Osteocyte (in vitro differentiated cells): Measurements from ENCODE around the gene HUNK. TPM values are rescaled to one million over a fixed set of nuclear protein-coding genes. Genes with fewer than 3 reads are reported as not detected.

Source experiments
- DNase-seq: peaks from one replicate; pipeline ENCODE4 v3.0.0; 2021; ENCODE audit warnings: mixed read lengths; ENCODE audit not compliant: unreplicated experiment; ENCODE audit errors: extremely low spot score
- H3K27ac Mint-ChIP-seq: one replicate; pipeline ENCODE4 v1.8.0; 2021; ENCODE audit warnings: mild to moderate bottlenecking, mixed read lengths; ENCODE audit not compliant: unreplicated experiment
- H3K27me3 Mint-ChIP-seq: one replicate; pipeline ENCODE4 v1.8.0; 2021; ENCODE audit warnings: mixed read lengths; ENCODE audit not compliant: unreplicated experiment
- H3K36me3 Mint-ChIP-seq: one replicate; pipeline ENCODE4 v1.8.0; 2021; ENCODE audit warnings: mixed read lengths; ENCODE audit not compliant: unreplicated experiment
- H3K4me1 Mint-ChIP-seq: one replicate; pipeline ENCODE4 v1.8.0; 2021; ENCODE audit warnings: mixed read lengths; ENCODE audit not compliant: unreplicated experiment
- H3K4me3 Mint-ChIP-seq: one replicate; pipeline ENCODE4 v1.8.0; 2021; ENCODE audit warnings: mild to moderate bottlenecking, moderate library complexity, mixed read lengths; ENCODE audit not compliant: unreplicated experiment
- H3K9me3 Mint-ChIP-seq: one replicate; pipeline ENCODE4 v1.8.0; 2021; ENCODE audit warnings: mixed read lengths; ENCODE audit not compliant: unreplicated experiment
- total RNA-seq: library from RNA; stranded (reverse); gene quantifications from 2 replicates; pipeline ENCODE4 v1.2.1, GENCODE V29; 2021
- TF ChIP-seq, protein P1 (sequence below): fragments of 200-600 bp; sonication (generic); IDR thresholded peaks from 2 replicates; pipeline ENCODE4 v1.5.0; 2021; ENCODE audit warnings: antibody characterized with exemption, mild to moderate bottlenecking, moderate library complexity

The HUNK gene
- total RNA-seq, 1 donor from 2014 or later: 0.83 TPM

DNA sequence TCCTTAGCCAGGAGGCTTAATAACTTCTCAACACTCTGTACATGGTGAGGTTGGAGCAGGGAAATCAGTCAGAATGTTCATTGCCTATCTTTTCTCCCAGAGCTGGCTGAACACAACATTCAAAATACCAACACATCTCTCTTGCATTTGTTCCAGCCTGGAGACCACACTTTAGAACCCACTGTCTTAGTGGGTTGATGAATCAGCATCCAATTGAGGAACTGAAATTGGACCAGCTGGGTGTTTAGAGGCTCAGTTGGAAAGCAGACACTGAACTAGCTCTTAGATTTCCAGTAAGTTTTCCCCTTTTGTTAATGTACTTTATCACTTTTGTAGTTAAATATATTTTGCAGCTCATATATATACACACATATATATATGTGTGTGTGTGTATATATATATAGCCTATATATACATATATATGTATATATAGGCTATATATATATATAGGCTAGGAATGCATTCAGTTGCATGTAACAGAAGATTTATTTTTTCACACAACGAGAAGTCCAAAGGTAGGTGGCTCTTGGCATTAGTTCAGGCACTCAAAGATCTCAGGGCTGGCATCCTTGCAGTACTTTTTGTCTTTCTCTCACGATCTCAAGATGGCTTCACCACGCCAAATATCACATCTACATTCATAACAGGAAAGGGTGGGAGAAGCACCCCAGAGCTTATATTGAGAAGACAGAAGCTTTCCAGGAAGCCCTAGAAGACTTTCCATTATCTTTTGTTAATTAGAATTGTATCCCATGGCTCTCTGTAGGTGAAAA lies 35.0 kb upstream of the HUNK start:
- Mint-ChIP-seq H3K36me3 (no peaks in the 10 kb centered on the region), H3K4me1 (no peaks in the 10 kb centered on the region), H3K9me3 (no peaks in the 10 kb centered on the region), H3K4me3 (no peak overlapping the region), H3K27ac (no peak overlapping the region), H3K27me3 (peaks cover 46% of the 10 kb centered on the region)
- DNase-seq: no peak
- TF ChIP-seq, protein P1, sequence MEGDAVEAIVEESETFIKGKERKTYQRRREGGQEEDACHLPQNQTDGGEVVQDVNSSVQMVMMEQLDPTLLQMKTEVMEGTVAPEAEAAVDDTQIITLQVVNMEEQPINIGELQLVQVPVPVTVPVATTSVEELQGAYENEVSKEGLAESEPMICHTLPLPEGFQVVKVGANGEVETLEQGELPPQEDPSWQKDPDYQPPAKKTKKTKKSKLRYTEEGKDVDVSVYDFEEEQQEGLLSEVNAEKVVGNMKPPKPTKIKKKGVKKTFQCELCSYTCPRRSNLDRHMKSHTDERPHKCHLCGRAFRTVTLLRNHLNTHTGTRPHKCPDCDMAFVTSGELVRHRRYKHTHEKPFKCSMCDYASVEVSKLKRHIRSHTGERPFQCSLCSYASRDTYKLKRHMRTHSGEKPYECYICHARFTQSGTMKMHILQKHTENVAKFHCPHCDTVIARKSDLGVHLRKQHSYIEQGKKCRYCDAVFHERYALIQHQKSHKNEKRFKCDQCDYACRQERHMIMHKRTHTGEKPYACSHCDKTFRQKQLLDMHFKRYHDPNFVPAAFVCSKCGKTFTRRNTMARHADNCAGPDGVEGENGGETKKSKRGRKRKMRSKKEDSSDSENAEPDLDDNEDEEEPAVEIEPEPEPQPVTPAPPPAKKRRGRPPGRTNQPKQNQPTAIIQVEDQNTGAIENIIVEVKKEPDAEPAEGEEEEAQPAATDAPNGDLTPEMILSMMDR: no peak

DNA sequence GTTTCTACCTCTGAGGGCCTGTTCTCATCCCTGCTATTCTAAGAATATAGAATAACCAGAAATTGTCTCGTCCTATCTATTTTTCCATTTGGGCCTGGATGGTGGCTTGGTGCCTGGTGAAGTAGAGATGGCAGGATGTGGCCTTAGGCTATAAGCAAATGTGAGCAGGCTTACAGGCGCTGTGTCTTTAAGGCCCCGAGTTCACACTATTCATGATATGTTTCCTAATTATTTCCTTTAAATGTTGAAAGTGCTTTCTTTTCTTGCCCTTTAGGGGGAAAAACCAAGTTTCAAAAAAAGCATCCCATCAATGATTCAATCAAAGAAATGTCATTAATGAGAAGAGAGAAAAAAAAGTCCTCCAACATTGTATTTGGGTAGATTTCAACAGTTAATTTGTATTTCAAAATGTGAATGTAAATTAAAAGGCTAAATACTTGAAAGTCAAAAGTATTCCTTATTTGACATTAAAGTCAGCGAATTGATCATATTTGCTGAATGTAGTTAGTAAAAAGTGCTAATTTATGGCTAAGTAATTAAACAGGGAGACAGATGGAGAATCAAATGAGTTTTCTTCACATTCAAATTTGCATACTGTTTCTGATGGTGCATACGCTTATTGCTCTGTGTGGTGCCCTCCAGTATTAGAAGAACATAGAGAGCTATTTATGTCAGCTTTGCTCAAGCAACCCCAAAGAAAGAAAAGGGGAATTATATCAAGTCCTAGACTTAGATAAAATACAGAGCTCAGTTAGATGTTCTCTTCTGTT lies 34.0 kb upstream of the HUNK start:
- H3K27me3 Mint-ChIP-seq: peaks cover 47% of the 10 kb centered on the region
- no peak overlapping the region for H3K4me3 Mint-ChIP-seq
- TF ChIP-seq, protein P1: no peak
- no peak overlapping the region for H3K27ac Mint-ChIP-seq
- no peaks in the 10 kb centered on the region for H3K36me3 Mint-ChIP-seq
- DNase-seq: no peak
- no peaks in the 10 kb centered on the region for H3K4me1 Mint-ChIP-seq
- no peaks in the 10 kb centered on the region for H3K9me3 Mint-ChIP-seq

DNA sequence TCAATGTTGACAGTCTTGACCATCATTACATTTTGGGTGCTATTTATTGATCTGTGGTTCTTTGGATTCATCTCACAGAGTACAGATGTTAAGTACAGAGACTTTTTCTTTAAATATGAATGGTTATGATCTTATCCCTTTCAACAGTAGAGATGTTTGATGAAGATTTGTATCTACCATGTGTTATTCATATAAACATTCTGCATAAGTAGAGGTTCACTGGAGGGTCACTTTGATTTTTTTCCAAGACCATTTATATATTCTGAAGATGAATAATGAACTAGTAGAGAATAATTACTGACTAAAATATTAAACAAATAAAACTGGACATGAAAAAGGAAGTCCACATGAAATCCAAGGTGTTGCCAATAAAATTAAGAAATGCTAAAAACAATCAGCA lies 28.6 kb upstream of the HUNK start:
- Mint-ChIP-seq H3K4me1 (no peaks in the 10 kb centered on the region), H3K27ac (no peak overlapping the region), H3K27me3 (peaks cover 22% of the 10 kb centered on the region), H3K36me3 (no peaks in the 10 kb centered on the region), H3K4me3 (no peak overlapping the region), H3K9me3 (no peaks in the 10 kb centered on the region)
- no peak for DNase-seq
- TF ChIP-seq, protein P1: no peak

DNA sequence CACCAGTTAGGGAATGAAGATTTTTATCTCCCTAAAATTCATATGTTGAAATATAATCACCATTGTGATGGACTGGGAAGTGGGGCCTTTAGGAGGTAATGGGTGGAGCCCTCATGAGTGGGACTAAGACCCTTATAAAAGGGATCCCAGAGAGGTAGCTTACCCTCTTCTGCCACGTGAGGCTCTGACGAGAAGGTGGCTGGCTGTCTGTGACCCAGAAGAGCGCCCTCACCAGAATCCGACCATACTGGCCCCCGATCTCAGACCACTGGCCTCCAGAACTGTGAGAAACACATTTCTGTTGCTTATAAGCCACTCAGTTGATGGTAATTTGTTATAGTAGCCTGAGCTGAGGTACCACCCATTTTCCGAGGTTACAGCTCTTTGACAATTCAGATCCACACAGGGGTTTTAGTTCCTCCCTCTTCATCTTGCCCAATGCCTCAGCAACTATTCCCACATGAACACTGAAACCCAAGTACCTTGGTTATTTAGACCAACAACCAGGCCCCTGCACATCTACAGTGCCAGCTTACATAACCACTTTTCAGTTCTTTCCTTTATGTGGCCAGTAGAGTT lies 27.6 kb upstream of the HUNK start:
- no peak for DNase-seq
- no peaks in the 10 kb centered on the region for H3K4me1 Mint-ChIP-seq
- no peaks in the 10 kb centered on the region for H3K9me3 Mint-ChIP-seq
- TF ChIP-seq, protein P1: no peak
- no peak overlapping the region for H3K27ac Mint-ChIP-seq
- peaks cover 16% of the 10 kb centered on the region for H3K27me3 Mint-ChIP-seq
- H3K36me3 Mint-ChIP-seq: no peaks in the 10 kb centered on the region
- H3K4me3 Mint-ChIP-seq: no peak overlapping the region

DNA sequence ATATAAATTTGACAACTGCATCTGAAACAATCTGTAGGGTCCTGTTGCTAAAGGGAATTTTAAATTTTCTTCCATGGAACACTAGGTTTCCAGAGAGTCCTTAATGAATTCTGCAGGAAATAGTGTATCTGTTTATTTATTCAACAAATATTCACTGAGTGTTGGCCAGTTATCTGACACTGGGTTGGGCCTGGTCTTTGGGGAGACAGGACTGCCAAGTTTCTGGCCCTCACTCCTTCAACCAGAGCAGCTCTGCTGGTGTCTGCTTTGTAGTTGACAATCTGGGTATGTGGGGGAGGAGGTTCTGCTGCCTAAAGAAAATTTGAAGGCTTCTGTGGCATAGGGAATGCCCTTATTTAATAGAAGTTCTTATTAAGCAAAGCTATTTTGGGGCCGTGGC lies 26.1 kb upstream of the HUNK start:
- Mint-ChIP-seq H3K27me3 (peaks cover 16% of the 10 kb centered on the region), H3K27ac (no peak overlapping the region), H3K4me3 (no peak overlapping the region), H3K9me3 (no peaks in the 10 kb centered on the region), H3K36me3 (no peaks in the 10 kb centered on the region), H3K4me1 (no peaks in the 10 kb centered on the region)
- DNase-seq: no peak
- TF ChIP-seq, protein P1: no peak
